HepG2 (cell line): ENCODE measurements around the gene GRK6. TPM values are rescaled to one million over a fixed set of nuclear protein-coding genes. Genes with fewer than 3 reads are reported as not detected.

Experiments used
- ATAC-seq: fragments of 200-7000 bp; cut with Tn5 transposase; 3 replicates; pipeline ENCODE4 v1.9.1; 2020; ENCODE audit warnings: mild to moderate bottlenecking, moderate library complexity
- BruUV-seq: library from RNA; stranded (reverse); fragments of 400-500 nt; replicated peaks from 2 replicates; lab custom pipeline; 2021; lab: Mats Ljungman, UMichigan
- CTCF ChIA-PET: fragments of 300-600 bp; formaldehyde crosslinking; extraction: SDS; loops from one replicate; lab custom pipeline; 2021; ENCODE audit warnings: low total read pairs, inconsistent platforms, low intra/inter-chr PET ratio; lab: Yijun Ruan, JAX
- POLR2A ChIA-PET: fragments of 350-600 bp; sonication (Branson Sonifier 250); formaldehyde crosslinking; loops from one replicate; lab custom pipeline; 2020; ENCODE audit warnings: antibody characterized with exemption, inconsistent platforms; lab: Yijun Ruan, JAX
- DNase-seq: peaks from one replicate; pipeline ENCODE4 v3.0.0-alpha.2; 2015; ENCODE audit warnings: low spot score
- FAIRE-seq: peaks from 3 replicates; lab custom pipeline; 2011; peaks lifted over from hg19 to GRCh38; lab: Jason Lieb, UNC
- H2AFZ ChIP-seq: one replicate; pipeline ENCODE4 v1.6.1; 2011; ENCODE audit warnings: low read length, inconsistent platforms
- H3K27ac ChIP-seq: fragments of 300-600 bp; 3 replicates; pipeline ENCODE4 v1.8.0; 2011; ENCODE audit warnings: mixed run types, mild to moderate bottlenecking, mixed read lengths, low read length, inconsistent platforms; ENCODE audit not compliant: insufficient read depth; ENCODE audit errors: extremely low read length
- H3K27me3 ChIP-seq, 2 experiments: fragments of 200-600 bp in 1 of 2; 2 replicates in 1 of 2; 3 replicates in 1 of 2; pipeline versions ENCODE4 v1.6.0 to v1.8.0; 2011; ENCODE audit warnings: low read length in 2 of 2, mild to moderate bottlenecking in 2 of 2, moderate library complexity in 2 of 2, inconsistent platforms in 1 of 2; ENCODE audit not compliant: insufficient read depth in 2 of 2, control insufficient read depth in 1 of 2
- H3K36me3 ChIP-seq, 2 experiments: fragments of 200-600 bp in 1 of 2; replicated peaks in 1 of 2; 2 replicates in 1 of 2; 3 replicates in 1 of 2; pipeline versions ENCODE4 v1.5.1 to v1.8.0; 2011; ENCODE audit warnings: low read length in 2 of 2, inconsistent platforms in 1 of 2; ENCODE audit not compliant: insufficient read depth in 2 of 2, control insufficient read depth in 1 of 2
- H3K4me1 ChIP-seq: 2 replicates; pipeline ENCODE4 v1.5.1; 2012; ENCODE audit warnings: low read length, inconsistent platforms; ENCODE audit not compliant: insufficient read depth
- H3K4me2 ChIP-seq: 2 replicates; pipeline ENCODE4 v1.6.0; 2011; ENCODE audit warnings: low read depth, low read length, inconsistent platforms
- H3K4me3 ChIP-seq, 3 experiments: fragments of 200-600 bp in 1 of 3; sonication (generic), shearing (Covaris generic) in 1 of 3; replicated peaks in 1 of 3; 2 replicates each; pipeline ENCODE4 v1.5.1; 2011 to 2016; ENCODE audit warnings: low read length in 3 of 3, inconsistent platforms in 2 of 3, low read depth in 2 of 3, mild to moderate bottlenecking in 2 of 3, control low read depth in 1 of 3, mixed read lengths in 1 of 3; ENCODE audit not compliant: insufficient read depth in 1 of 3
- H3K79me2 ChIP-seq: one replicate; pipeline ENCODE4 v1.6.1; 2011; ENCODE audit warnings: low read length, inconsistent platforms; ENCODE audit not compliant: insufficient read depth
- H3K9ac ChIP-seq: 2 replicates; pipeline ENCODE4 v1.6.0; 2011; ENCODE audit warnings: mild to moderate bottlenecking, low read depth, low read length, inconsistent platforms; ENCODE audit not compliant: insufficient read depth
- H3K9me3 ChIP-seq: 2 replicates; pipeline ENCODE4 v1.5.1; 2012; ENCODE audit warnings: mild to moderate bottlenecking, low read length
- H4K20me1 ChIP-seq: 2 replicates; pipeline ENCODE4 v1.6.0; 2011; ENCODE audit warnings: inconsistent platforms, mild to moderate bottlenecking, low read length, moderate library complexity; ENCODE audit not compliant: insufficient read depth
- AFF4 ChIP-seq: sonication (generic); formaldehyde crosslinking; IDR thresholded peaks from 2 replicates; pipeline ENCODE4 v1.4.0; 2020; ENCODE audit warnings: missing genetic modification reagents
- CBX5 ChIP-seq: sonication (generic); formaldehyde crosslinking; IDR thresholded peaks from 2 replicates; pipeline ENCODE4 v1.4.0; 2020; ENCODE audit warnings: missing genetic modification reagents, borderline replicate concordance
- IRF2 ChIP-seq: IDR thresholded peaks from 2 replicates; pipeline ENCODE4 v1.6.1; 2018; ENCODE audit warnings: missing genetic modification reagents, missing compliant biosample characterization
- KLF16 ChIP-seq, 2 experiments: sonication (generic) in 1 of 2; formaldehyde crosslinking in 1 of 2; IDR thresholded peaks; 2 replicates each; pipeline versions ENCODE4 v1.6.1 to v1.8.0; 2016 to 2023; ENCODE audit warnings: missing genetic modification reagents in 2 of 2, missing compliant biosample characterization in 1 of 2
- MXD3 ChIP-seq: IDR thresholded peaks from 2 replicates; pipeline ENCODE4 v1.6.1; 2016; ENCODE audit warnings: mild to moderate bottlenecking, missing biosample characterization, missing genetic modification reagents
- SP2 ChIP-seq: sonication (generic); formaldehyde crosslinking; IDR thresholded peaks from 2 replicates; pipeline ENCODE4 v1.5.1; 2020; ENCODE audit warnings: mild to moderate bottlenecking, missing genetic modification reagents
- SPEN ChIP-seq: sonication (generic); formaldehyde crosslinking; IDR thresholded peaks from 2 replicates; pipeline ENCODE4 v1.5.1; 2020; ENCODE audit warnings: low read depth, mild to moderate bottlenecking, missing genetic modification reagents
- ZFP1 ChIP-seq: IDR thresholded peaks from 2 replicates; pipeline ENCODE4 v1.6.1; 2016
- ZNF547 ChIP-seq: sonication (generic); formaldehyde crosslinking; IDR thresholded peaks from 2 replicates; pipeline ENCODE4 v1.5.1; 2020; ENCODE audit warnings: mild to moderate bottlenecking, missing genetic modification reagents
- ZNF792 ChIP-seq: IDR thresholded peaks from 2 replicates; pipeline ENCODE4 v1.6.1; 2016
- WGBS: methylation state at CpG from one replicate; pipeline ENCODE4 v1.1.6; 2017; ENCODE audit warnings: low lambda C conversion rate; 5-methylcytosine and 5-hydroxymethylcytosine counted together
- in situ Hi-C: cut with HindIII; loops from 2 replicates; pipeline ENCODE4 v1.10.0; 2017; ENCODE audit warnings: low pct_unique_long_range_greater_than_20kb; ENCODE audit not compliant: extremely low pct_ligation_motif_present
- intact Hi-C: fragments of 100-400 bp; cut with micrococcal nuclease; formaldehyde crosslinking; loops from one replicate; pipeline ENCODE4 v1.10.0; 2022; ENCODE audit not compliant: unreplicated experiment
- polyA plus RNA-seq, 8 experiments: library from polyadenylated mRNA; depleted of rRNA in 3 of 8; stranded (reverse) in 7 of 8; unstranded in 1 of 8; fragments of >200 nt; fragmentation: Illumina TruSeq in 4 of 8; extraction: Trizol in 4 of 8; gene quantifications; 2 replicates each; pipeline versions ENCODE4 v1.2.1 to v1.2.3, GENCODE V29; 2011 to 2016; ENCODE audit warnings: low read depth in 4 of 8, missing spikeins in 1 of 8, mixed read lengths in 1 of 8; ENCODE audit not compliant: insufficient read depth in 1 of 8
- total RNA-seq, 5 experiments: library from RNA; depleted of rRNA; stranded (reverse); fragments of >200 nt; fragmentation: Illumina TruSeq; extraction: Trizol; gene quantifications; 2 replicates each; pipeline ENCODE4 v1.2.3, GENCODE V29; 2016; ENCODE audit warnings: low read depth in 1 of 5

Gene GRK6
- total and polyA plus RNA-seq, 2 of the 13 experiments (the other 11 are each of a cell fraction or from before 2014, with no cell fraction given), result 13.2 to 19.9 TPM

- TF ChIP-seq ZFP1 (CRISPR knock-in tag) (no peak), ZNF547 (CRISPR knock-in tag) (no peak), CBX5 (CRISPR knock-in tag) (no peak), IRF2 (CRISPR knock-in tag) (no peak), AFF4 (CRISPR knock-in tag) (no peak), KLF16 (CRISPR knock-in tag; IDR thresholded peaks at IDR 0.05) (no peak), SP2 (CRISPR knock-in tag) (no peak), ZNF792 (CRISPR knock-in tag) (no peak), MXD3 (no peak), SPEN (no peak)
- Histone ChIP-seq H2AFZ (no peak overlapping the region), H3K4me2 (no peak overlapping the region), H3K4me1 (peaks cover 15% of the 10 kb centered on the region), H3K9ac (no peak overlapping the region), H3K27me3 (no peaks in the 10 kb centered on the region), H3K79me2 (no peaks in the 10 kb centered on the region), H3K36me3 (peaks cover 6 to 7% of the 10 kb centered on the region in 2 experiments; a peak in 4 of 5 replicates), H3K9me3 (no peaks in the 10 kb centered on the region), H4K20me1 (no peaks in the 10 kb centered on the region), H3K27ac (no peak overlapping the region), H3K4me3 (no peak overlapping the region)
- DNase-seq (no peak), ATAC-seq (no peak), FAIRE-seq (no peak)
- intact Hi-C loops, result no loop called here
- no TSS peak for BruUV-seq
- 96% methylated on average over 9 of the region's 9 CpGs for WGBS
- in situ Hi-C loops, result no loop called here
- POLR2A ChIA-PET, result no interaction called here
- CTCF ChIA-PET, result no interaction called here
Observed at GRCh38 chr5:177483042-177483441, 56.6 kb downstream of the GRK6 start.
